ENCODE results near the gene ST6GAL1. TPM values are rescaled to one million over a fixed set of nuclear protein-coding genes. Genes with fewer than 3 reads are reported as not detected.

ST6GAL1 gene
- total RNA-seq, 1 experiment from 2014 or later: 74.2 TPM

DNA sequence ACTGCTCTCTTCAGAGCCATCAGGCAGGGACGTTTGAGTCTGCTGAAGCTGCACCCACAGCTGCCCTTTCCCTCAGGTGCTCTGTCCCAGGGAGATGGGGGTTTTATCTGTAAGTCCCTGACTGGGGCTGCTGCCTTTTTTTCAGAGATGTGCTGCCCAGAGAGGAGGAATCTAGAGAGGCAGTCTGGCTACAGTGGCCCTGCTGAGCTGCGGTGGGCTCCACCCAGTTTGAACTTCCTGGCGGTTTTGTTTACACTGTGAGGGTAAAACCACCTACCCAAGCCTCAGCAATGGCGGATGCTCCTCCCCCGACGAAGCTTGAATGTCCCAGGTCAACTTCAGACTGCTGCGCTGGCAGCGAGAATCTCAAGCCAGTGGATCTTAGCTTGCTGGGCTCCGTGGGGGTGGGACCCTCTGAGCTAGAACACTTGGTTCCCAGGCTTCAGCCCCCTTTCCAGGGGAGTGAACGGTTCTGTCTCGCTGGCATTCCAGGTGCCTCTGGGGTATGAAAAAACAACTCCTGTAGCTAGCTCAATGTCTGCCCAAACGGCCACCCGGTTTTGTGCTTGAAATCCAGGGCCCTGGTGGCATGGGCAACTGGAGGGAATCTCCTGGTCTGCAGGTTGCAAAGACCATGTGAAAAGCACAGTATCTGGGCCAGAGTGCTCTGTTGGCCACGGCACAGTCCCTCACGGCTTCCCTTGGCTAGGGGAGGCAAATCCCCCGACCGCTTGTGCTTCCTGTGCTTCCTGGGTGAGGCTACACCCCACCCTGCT, 21.1 kb upstream of the ST6GAL1 start:
- Histone ChIP-seq H3K9me3 (ENCODE audit: low read depth, low read length, poor library complexity, severe bottlenecking) (no peaks in the 10 kb centered on the region), H3K36me3 (ENCODE audit: insufficient read depth, low read length, poor library complexity, severe bottlenecking) (no peaks in the 10 kb centered on the region), H3K27me3 (replicated peaks; ENCODE audit: insufficient read depth, low read depth, low read length, poor library complexity) (no peaks in the 10 kb centered on the region), H3K4me1 (ENCODE audit: insufficient read depth, low read length, poor library complexity, severe bottlenecking) (no peaks in the 10 kb centered on the region), H3K27ac (ENCODE audit: low read depth, low read length, poor library complexity, severe bottlenecking) (no peak overlapping the region), H3K4me3 (ENCODE audit: low read depth, low read length, poor library complexity, severe bottlenecking) (no peak overlapping the region)
- ChIA-PET POLR2A (ENCODE audit: low non-redundant PET) (no interaction called here), CTCF (no interaction called here)
- BruUV-seq (replicated peaks): no TSS peak
- TF ChIP-seq EZH2 (IDR thresholded peaks at IDR 0.05; ENCODE audit: borderline replicate concordance, low read depth, low read length, poor library complexity, severe bottlenecking): no peak
- TF ChIP-seq, protein P1, sequence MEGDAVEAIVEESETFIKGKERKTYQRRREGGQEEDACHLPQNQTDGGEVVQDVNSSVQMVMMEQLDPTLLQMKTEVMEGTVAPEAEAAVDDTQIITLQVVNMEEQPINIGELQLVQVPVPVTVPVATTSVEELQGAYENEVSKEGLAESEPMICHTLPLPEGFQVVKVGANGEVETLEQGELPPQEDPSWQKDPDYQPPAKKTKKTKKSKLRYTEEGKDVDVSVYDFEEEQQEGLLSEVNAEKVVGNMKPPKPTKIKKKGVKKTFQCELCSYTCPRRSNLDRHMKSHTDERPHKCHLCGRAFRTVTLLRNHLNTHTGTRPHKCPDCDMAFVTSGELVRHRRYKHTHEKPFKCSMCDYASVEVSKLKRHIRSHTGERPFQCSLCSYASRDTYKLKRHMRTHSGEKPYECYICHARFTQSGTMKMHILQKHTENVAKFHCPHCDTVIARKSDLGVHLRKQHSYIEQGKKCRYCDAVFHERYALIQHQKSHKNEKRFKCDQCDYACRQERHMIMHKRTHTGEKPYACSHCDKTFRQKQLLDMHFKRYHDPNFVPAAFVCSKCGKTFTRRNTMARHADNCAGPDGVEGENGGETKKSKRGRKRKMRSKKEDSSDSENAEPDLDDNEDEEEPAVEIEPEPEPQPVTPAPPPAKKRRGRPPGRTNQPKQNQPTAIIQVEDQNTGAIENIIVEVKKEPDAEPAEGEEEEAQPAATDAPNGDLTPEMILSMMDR (conservative IDR thresholded peaks at IDR 0.05; ENCODE audit: low read depth, low read length): no peak
- no peak for DNase-seq (ENCODE audit: low spot score)
- intact Hi-C loops (cut with micrococcal nuclease; ENCODE audit: unreplicated experiment): no loop called here

DNA sequence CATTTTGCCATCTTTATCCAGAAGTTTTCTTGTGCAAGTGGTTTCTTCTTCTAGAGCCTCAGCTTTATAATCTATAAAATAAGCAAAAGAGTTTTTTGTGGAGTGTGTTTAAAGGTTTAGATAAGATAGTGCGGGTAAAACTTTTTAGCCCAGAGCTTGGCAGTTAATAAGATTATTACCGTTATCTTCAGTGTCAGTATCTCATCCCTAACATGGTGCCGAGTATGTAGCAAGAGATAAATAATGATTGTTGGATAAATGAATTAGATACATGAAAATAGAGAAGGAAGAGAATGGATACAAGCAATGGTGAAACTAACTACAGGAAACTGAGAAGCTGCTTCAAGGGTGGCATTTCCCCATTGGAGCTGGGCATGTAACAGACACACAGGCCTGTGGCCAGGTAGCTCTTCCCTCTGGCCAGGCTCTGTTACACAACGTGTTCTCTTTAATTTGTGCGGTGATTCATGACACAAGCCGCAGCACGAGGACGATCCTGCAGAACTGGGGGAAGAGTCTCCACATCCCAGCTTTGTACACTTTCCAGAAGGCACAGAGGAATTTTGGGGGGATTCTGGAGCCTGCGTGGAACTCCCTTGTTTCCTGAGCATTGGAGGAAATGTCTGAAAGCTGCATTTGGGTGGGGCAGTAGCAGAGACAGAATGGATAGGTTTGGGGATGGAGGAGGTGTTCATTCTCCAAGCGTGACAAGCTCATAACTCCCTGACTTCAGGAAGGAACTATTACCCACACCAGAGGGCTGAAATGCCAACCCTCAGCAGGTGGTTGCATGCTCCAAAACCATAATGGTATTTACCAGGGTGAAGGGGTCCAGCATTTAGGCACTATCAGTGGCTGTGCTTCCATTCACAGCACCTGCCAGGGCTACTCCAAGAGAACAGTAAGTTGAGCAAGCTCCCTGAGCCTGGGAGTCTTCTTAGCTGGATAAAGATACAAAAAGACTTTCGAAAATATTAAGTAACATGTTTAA, 14.2 kb upstream of the ST6GAL1 start:
- H3K4me1 ChIP-seq (ENCODE audit: insufficient read depth, low read length, poor library complexity, severe bottlenecking): peaks cover 32% of the 10 kb centered on the region
- intact Hi-C loops (cut with micrococcal nuclease; ENCODE audit: unreplicated experiment): no loop called here
- BruUV-seq (replicated peaks): no TSS peak
- no peak for DNase-seq (ENCODE audit: low spot score)
- H3K27me3 ChIP-seq (replicated peaks; ENCODE audit: insufficient read depth, low read depth, low read length, poor library complexity): no peaks in the 10 kb centered on the region
- H3K27ac ChIP-seq (ENCODE audit: low read depth, low read length, poor library complexity, severe bottlenecking): no peak overlapping the region
- ChIA-PET POLR2A (ENCODE audit: low non-redundant PET) (no interaction called here), CTCF (no interaction called here)
- H3K9me3 ChIP-seq (ENCODE audit: low read depth, low read length, poor library complexity, severe bottlenecking): no peaks in the 10 kb centered on the region
- TF ChIP-seq, protein P1 (conservative IDR thresholded peaks at IDR 0.05; ENCODE audit: low read depth, low read length): no peak
- TF ChIP-seq EZH2 (IDR thresholded peaks at IDR 0.05; ENCODE audit: borderline replicate concordance, low read depth, low read length, poor library complexity, severe bottlenecking): no peak
- no peaks in the 10 kb centered on the region for H3K36me3 ChIP-seq (ENCODE audit: insufficient read depth, low read length, poor library complexity, severe bottlenecking)
- H3K4me3 ChIP-seq (ENCODE audit: low read depth, low read length, poor library complexity, severe bottlenecking): no peak overlapping the region

DNA sequence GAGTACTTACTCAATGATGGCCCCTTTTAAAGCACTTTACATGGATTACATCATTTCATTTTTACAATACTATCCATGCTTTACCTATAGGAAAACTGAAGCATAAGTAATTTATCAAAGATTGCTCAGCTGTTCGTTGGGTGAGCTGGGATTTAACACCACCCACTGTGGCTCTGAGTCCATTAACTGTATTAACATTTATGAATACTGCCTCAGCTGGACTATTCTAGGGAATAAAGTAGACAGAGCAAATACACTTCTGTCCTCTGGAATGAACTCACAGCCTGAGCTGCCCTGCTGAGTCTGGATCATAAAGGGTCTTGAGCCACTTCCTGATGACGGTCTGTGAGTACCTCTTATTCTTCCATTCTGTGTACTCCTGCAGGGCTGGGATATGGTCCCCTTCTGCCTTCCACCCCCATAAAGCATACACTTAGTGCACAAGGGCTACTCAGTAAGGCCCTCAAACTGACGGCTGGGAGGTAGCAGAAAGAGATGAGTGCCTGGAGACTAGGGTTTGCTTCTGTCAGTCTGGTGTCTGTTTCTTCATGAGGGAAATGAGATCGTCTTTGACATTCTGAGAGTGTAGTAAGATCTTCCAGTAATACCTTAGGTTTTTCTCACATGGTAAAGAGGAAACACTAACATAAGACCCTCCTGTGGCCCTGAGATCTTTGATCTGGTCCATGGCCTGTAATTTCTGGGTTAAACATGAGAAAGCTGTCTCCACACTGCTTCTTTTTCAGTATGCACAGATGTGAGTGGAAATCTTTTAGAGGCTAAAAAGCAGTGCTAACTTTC, 12.6 kb upstream of the ST6GAL1 start:
- no peak for DNase-seq (ENCODE audit: low spot score)
- Histone ChIP-seq H3K27ac (ENCODE audit: low read depth, low read length, poor library complexity, severe bottlenecking) (no peak overlapping the region), H3K4me3 (ENCODE audit: low read depth, low read length, poor library complexity, severe bottlenecking) (no peak overlapping the region), H3K36me3 (ENCODE audit: insufficient read depth, low read length, poor library complexity, severe bottlenecking) (no peaks in the 10 kb centered on the region), H3K27me3 (replicated peaks; ENCODE audit: insufficient read depth, low read depth, low read length, poor library complexity) (no peaks in the 10 kb centered on the region), H3K4me1 (ENCODE audit: insufficient read depth, low read length, poor library complexity, severe bottlenecking) (peaks cover 34% of the 10 kb centered on the region), H3K9me3 (ENCODE audit: low read depth, low read length, poor library complexity, severe bottlenecking) (no peaks in the 10 kb centered on the region)
- ChIA-PET CTCF (no interaction called here), POLR2A (ENCODE audit: low non-redundant PET) (no interaction called here)
- BruUV-seq (replicated peaks): no TSS peak
- TF ChIP-seq EZH2 (IDR thresholded peaks at IDR 0.05; ENCODE audit: borderline replicate concordance, low read depth, low read length, poor library complexity, severe bottlenecking): no peak
- TF ChIP-seq, protein P1 (conservative IDR thresholded peaks at IDR 0.05; ENCODE audit: low read depth, low read length): no peak
- intact Hi-C loops (cut with micrococcal nuclease; ENCODE audit: unreplicated experiment): no loop called here

Data from A673 (cell line).